Head of caudate nucleus (tissue), 42 donors: ENCODE results near the gene PLD3.

Source experiments
- DNase-seq, 42 donors: peaks; one replicate each; pipeline versions ENCODE4 v3.0.0 to v3.0.0-alpha.2; 2020 to 2021; ENCODE audit warnings: mixed read lengths in 7 of 42
- intact Hi-C: fragments of 100-400 bp; cut with DNase I; formaldehyde crosslinking; loops from one replicate; pipeline ENCODE4 v1.15.0; 2022

PLD3 gene

GRCh38 chr19:40420766-40421765, 72.6 kb downstream of the PLD3 start:
- intact Hi-C loops, result no loop called here
- DNase-seq, result peak; percentile 72 to 93 (median 86)

- intact Hi-C loops, result no loop called here
- DNase-seq, result no peak
These were observed 73.7 kb downstream of the PLD3 start for GRCh38 chr19:40421993-40422747.

- intact Hi-C loops, result no loop called here
These were observed 74.5 kb downstream of the PLD3 start for GRCh38 chr19:40422748-40423566.

GRCh38 chr19:40423938-40424337, 75.4 kb downstream of the PLD3 start:
- intact Hi-C loops, result no loop called here

More at GRCh38 chr19:40422748-40423566, 74.5 kb downstream of the PLD3 start:
- no peak for DNase-seq

GRCh38 chr19:40424637-40425449, 76.3 kb downstream of the PLD3 start:
- peak in 14 of 42 donors; percentile 20 to 86 (median 40) for DNase-seq
- intact Hi-C loops, result loop anchor here (5.0 kb wide), 1 partner anchor 118 kb away; no protein-coding TSS in a partner anchor

More at GRCh38 chr19:40423938-40424337, 75.4 kb downstream of the PLD3 start:
- no peak for DNase-seq

- peak; percentile 100 for DNase-seq
- intact Hi-C loops, result loop anchor here (5.0 kb wide), 1 partner anchor 118 kb away; no protein-coding TSS in a partner anchor
These were observed 77.2 kb downstream of the PLD3 start, which contains the start of gene SERTAD1 for GRCh38 chr19:40425450-40426287. SERTAD1 (minus strand) TSS chr19:40425992; CDS start chr19:40423546, 2,446 bp downstream.
